Astrocyte (in vitro differentiated cells and primary cell): Measurements from ENCODE around the gene PDE8A.

Source experiments
- EZH2 ChIP-seq: IDR thresholded peaks from 2 replicates; pipeline ENCODE4 v1.6.1; 2012; ENCODE audit warnings: mild to moderate bottlenecking, low read length, inconsistent platforms; ENCODE audit not compliant: insufficient read depth
- TF ChIP-seq, protein P1 (sequence below): IDR thresholded peaks from 2 replicates; pipeline ENCODE4 v1.5.1; 2011; ENCODE audit warnings: low read depth, mild to moderate bottlenecking, inconsistent platforms, low read length, moderate library complexity; ENCODE audit not compliant: insufficient read depth

DNA sequence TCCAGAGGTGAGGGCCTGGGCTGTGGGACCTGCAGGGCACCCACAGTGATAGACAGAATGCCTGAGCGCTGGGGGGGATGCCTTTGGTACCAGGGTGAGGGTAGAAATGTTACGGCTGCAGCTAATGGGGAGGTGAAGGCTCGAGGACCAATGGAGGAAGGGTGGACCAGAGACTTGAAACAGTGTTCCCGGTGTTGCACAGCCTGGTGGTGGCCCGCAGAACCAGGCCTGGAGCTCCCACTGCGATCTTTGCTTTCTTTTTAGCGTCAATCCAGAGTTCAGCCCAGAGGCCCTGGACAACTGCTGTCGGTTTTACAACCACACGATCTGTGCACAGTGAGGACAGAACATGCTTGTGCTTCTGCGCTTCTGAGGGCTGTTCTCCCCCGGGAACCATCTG lies 36.8 kb upstream of the PDE8A start:
- TF ChIP-seq EZH2: no peak
- TF ChIP-seq, protein P1, sequence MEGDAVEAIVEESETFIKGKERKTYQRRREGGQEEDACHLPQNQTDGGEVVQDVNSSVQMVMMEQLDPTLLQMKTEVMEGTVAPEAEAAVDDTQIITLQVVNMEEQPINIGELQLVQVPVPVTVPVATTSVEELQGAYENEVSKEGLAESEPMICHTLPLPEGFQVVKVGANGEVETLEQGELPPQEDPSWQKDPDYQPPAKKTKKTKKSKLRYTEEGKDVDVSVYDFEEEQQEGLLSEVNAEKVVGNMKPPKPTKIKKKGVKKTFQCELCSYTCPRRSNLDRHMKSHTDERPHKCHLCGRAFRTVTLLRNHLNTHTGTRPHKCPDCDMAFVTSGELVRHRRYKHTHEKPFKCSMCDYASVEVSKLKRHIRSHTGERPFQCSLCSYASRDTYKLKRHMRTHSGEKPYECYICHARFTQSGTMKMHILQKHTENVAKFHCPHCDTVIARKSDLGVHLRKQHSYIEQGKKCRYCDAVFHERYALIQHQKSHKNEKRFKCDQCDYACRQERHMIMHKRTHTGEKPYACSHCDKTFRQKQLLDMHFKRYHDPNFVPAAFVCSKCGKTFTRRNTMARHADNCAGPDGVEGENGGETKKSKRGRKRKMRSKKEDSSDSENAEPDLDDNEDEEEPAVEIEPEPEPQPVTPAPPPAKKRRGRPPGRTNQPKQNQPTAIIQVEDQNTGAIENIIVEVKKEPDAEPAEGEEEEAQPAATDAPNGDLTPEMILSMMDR: no peak
